HepG2 (cell line): Measurements from ENCODE around the gene IBA57. TPM values are rescaled to one million over a fixed set of nuclear protein-coding genes. Genes with fewer than 3 reads are reported as not detected.

ENCODE experiments used
- ATAC-seq: fragments of 200-7000 bp; cut with Tn5 transposase; 3 replicates; pipeline ENCODE4 v1.9.1; 2020; ENCODE audit warnings: mild to moderate bottlenecking, moderate library complexity
- BruUV-seq: library from RNA; stranded (reverse); fragments of 400-500 nt; replicated peaks from 2 replicates; lab custom pipeline; 2021; lab: Mats Ljungman, UMichigan
- CTCF ChIA-PET: fragments of 300-600 bp; formaldehyde crosslinking; extraction: SDS; loops from one replicate; lab custom pipeline; 2021; ENCODE audit warnings: low total read pairs, inconsistent platforms, low intra/inter-chr PET ratio; lab: Yijun Ruan, JAX
- POLR2A ChIA-PET: fragments of 350-600 bp; sonication (Branson Sonifier 250); formaldehyde crosslinking; loops from one replicate; lab custom pipeline; 2020; ENCODE audit warnings: antibody characterized with exemption, inconsistent platforms; lab: Yijun Ruan, JAX
- DNase-seq: peaks from one replicate; pipeline ENCODE4 v3.0.0-alpha.2; 2015; ENCODE audit warnings: low spot score
- FAIRE-seq: peaks from 3 replicates; lab custom pipeline; 2011; peaks lifted over from hg19 to GRCh38; lab: Jason Lieb, UNC
- H2AFZ ChIP-seq: one replicate; pipeline ENCODE4 v1.6.1; 2011; ENCODE audit warnings: low read length, inconsistent platforms
- H3K27ac ChIP-seq: fragments of 300-600 bp; 3 replicates; pipeline ENCODE4 v1.8.0; 2011; ENCODE audit warnings: mixed run types, mild to moderate bottlenecking, mixed read lengths, low read length, inconsistent platforms; ENCODE audit not compliant: insufficient read depth; ENCODE audit errors: extremely low read length
- H3K27me3 ChIP-seq, 2 experiments: fragments of 200-600 bp in 1 of 2; 2 replicates in 1 of 2; 3 replicates in 1 of 2; pipeline versions ENCODE4 v1.6.0 to v1.8.0; 2011; ENCODE audit warnings: low read length in 2 of 2, mild to moderate bottlenecking in 2 of 2, moderate library complexity in 2 of 2, inconsistent platforms in 1 of 2; ENCODE audit not compliant: insufficient read depth in 2 of 2, control insufficient read depth in 1 of 2
- H3K36me3 ChIP-seq, 2 experiments: fragments of 200-600 bp in 1 of 2; replicated peaks in 1 of 2; 2 replicates in 1 of 2; 3 replicates in 1 of 2; pipeline versions ENCODE4 v1.5.1 to v1.8.0; 2011; ENCODE audit warnings: low read length in 2 of 2, inconsistent platforms in 1 of 2; ENCODE audit not compliant: insufficient read depth in 2 of 2, control insufficient read depth in 1 of 2
- H3K4me1 ChIP-seq: 2 replicates; pipeline ENCODE4 v1.5.1; 2012; ENCODE audit warnings: low read length, inconsistent platforms; ENCODE audit not compliant: insufficient read depth
- H3K4me2 ChIP-seq: 2 replicates; pipeline ENCODE4 v1.6.0; 2011; ENCODE audit warnings: low read depth, low read length, inconsistent platforms
- H3K4me3 ChIP-seq, 3 experiments: fragments of 200-600 bp in 1 of 3; sonication (generic), shearing (Covaris generic) in 1 of 3; replicated peaks in 1 of 3; 2 replicates each; pipeline ENCODE4 v1.5.1; 2011 to 2016; ENCODE audit warnings: low read length in 3 of 3, inconsistent platforms in 2 of 3, low read depth in 2 of 3, mild to moderate bottlenecking in 2 of 3, control low read depth in 1 of 3, mixed read lengths in 1 of 3; ENCODE audit not compliant: insufficient read depth in 1 of 3
- H3K79me2 ChIP-seq: one replicate; pipeline ENCODE4 v1.6.1; 2011; ENCODE audit warnings: low read length, inconsistent platforms; ENCODE audit not compliant: insufficient read depth
- H3K9ac ChIP-seq: 2 replicates; pipeline ENCODE4 v1.6.0; 2011; ENCODE audit warnings: mild to moderate bottlenecking, low read depth, low read length, inconsistent platforms; ENCODE audit not compliant: insufficient read depth
- H3K9me3 ChIP-seq: 2 replicates; pipeline ENCODE4 v1.5.1; 2012; ENCODE audit warnings: mild to moderate bottlenecking, low read length
- H4K20me1 ChIP-seq: 2 replicates; pipeline ENCODE4 v1.6.0; 2011; ENCODE audit warnings: inconsistent platforms, mild to moderate bottlenecking, low read length, moderate library complexity; ENCODE audit not compliant: insufficient read depth
- CAMTA2 ChIP-seq: sonication (generic); formaldehyde crosslinking; IDR thresholded peaks from 2 replicates; pipeline ENCODE4 v1.4.0; 2020; ENCODE audit warnings: mild to moderate bottlenecking, missing genetic modification reagents, borderline replicate concordance
- EED ChIP-seq: sonication (generic); formaldehyde crosslinking; IDR thresholded peaks from 2 replicates; pipeline ENCODE4 v1.5.0; 2020; ENCODE audit warnings: mild to moderate bottlenecking, missing genetic modification reagents
- MAFK ChIP-seq, 2 experiments: IDR thresholded peaks in 1 of 2; conservative IDR thresholded peaks in 1 of 2; 2 replicates each; pipeline ENCODE4 v1.6.1; 2011; ENCODE audit warnings: improper control_type of control experiment in 2 of 2, low read length in 2 of 2
- PAXIP1 ChIP-seq: sonication (generic); formaldehyde crosslinking; conservative IDR thresholded peaks from 2 replicates; pipeline ENCODE4 v1.4.0; 2020; ENCODE audit warnings: mild to moderate bottlenecking, missing genetic modification reagents, moderate library complexity
- RFX3 ChIP-seq: IDR thresholded peaks from 2 replicates; pipeline ENCODE4 v1.6.1; 2016; ENCODE audit warnings: missing biosample characterization, missing genetic modification reagents
- SOX6 ChIP-seq, 2 experiments: fragments of 450-650 bp in 1 of 2; sonication (generic) in 1 of 2; formaldehyde crosslinking in 1 of 2; IDR thresholded peaks; 2 replicates each; pipeline versions ENCODE4 v1.4.0 to v1.6.1; 2017 to 2020; ENCODE audit warnings: antibody characterized with exemption in 1 of 2, mild to moderate bottlenecking in 1 of 2, missing genetic modification reagents in 1 of 2
- SP5 ChIP-seq: IDR thresholded peaks from 2 replicates; pipeline ENCODE4 v1.6.1; 2016; ENCODE audit warnings: low read depth, borderline replicate concordance
- SRY ChIP-seq: sonication (generic); formaldehyde crosslinking; IDR thresholded peaks from 2 replicates; pipeline ENCODE4 v1.8.0; 2022; ENCODE audit warnings: mild to moderate bottlenecking, missing genetic modification reagents
- UBTF ChIP-seq: sonication (generic); formaldehyde crosslinking; IDR thresholded peaks from 2 replicates; pipeline ENCODE4 v1.4.0; 2020; ENCODE audit warnings: mild to moderate bottlenecking, missing genetic modification reagents
- ZBTB7B ChIP-seq: sonication (generic); formaldehyde crosslinking; IDR thresholded peaks from 2 replicates; pipeline ENCODE4 v1.4.0; 2020; ENCODE audit warnings: missing genetic modification reagents
- ZFY ChIP-seq: sonication (generic); formaldehyde crosslinking; IDR thresholded peaks from 2 replicates; pipeline ENCODE4 v1.4.0; 2020; ENCODE audit warnings: missing genetic modification reagents
- ZNF451 ChIP-seq: sonication (generic); formaldehyde crosslinking; IDR thresholded peaks from 2 replicates; pipeline ENCODE4 v1.5.0; 2020; ENCODE audit warnings: mild to moderate bottlenecking, missing genetic modification reagents
- ZNF547 ChIP-seq: sonication (generic); formaldehyde crosslinking; IDR thresholded peaks from 2 replicates; pipeline ENCODE4 v1.5.1; 2020; ENCODE audit warnings: mild to moderate bottlenecking, missing genetic modification reagents
- ZNF770 ChIP-seq: sonication (generic); formaldehyde crosslinking; IDR thresholded peaks from 2 replicates; pipeline ENCODE4 v1.5.0; 2020; ENCODE audit warnings: mild to moderate bottlenecking, missing genetic modification reagents
- ZSCAN31 ChIP-seq: sonication (generic); formaldehyde crosslinking; IDR thresholded peaks from 2 replicates; pipeline ENCODE4 v1.5.0; 2020; ENCODE audit warnings: low read depth, mild to moderate bottlenecking, missing genetic modification reagents
- WGBS: methylation state at CpG from one replicate; pipeline ENCODE4 v1.1.6; 2017; ENCODE audit warnings: low lambda C conversion rate; 5-methylcytosine and 5-hydroxymethylcytosine counted together
- in situ Hi-C: cut with HindIII; loops from 2 replicates; pipeline ENCODE4 v1.10.0; 2017; ENCODE audit warnings: low pct_unique_long_range_greater_than_20kb; ENCODE audit not compliant: extremely low pct_ligation_motif_present
- intact Hi-C: fragments of 100-400 bp; cut with micrococcal nuclease; formaldehyde crosslinking; loops from one replicate; pipeline ENCODE4 v1.10.0; 2022; ENCODE audit not compliant: unreplicated experiment
- polyA plus RNA-seq, 8 experiments: library from polyadenylated mRNA; depleted of rRNA in 3 of 8; stranded (reverse) in 7 of 8; unstranded in 1 of 8; fragments of >200 nt; fragmentation: Illumina TruSeq in 4 of 8; extraction: Trizol in 4 of 8; gene quantifications; 2 replicates each; pipeline versions ENCODE4 v1.2.1 to v1.2.3, GENCODE V29; 2011 to 2016; ENCODE audit warnings: low read depth in 4 of 8, missing spikeins in 1 of 8, mixed read lengths in 1 of 8; ENCODE audit not compliant: insufficient read depth in 1 of 8
- total RNA-seq, 5 experiments: library from RNA; depleted of rRNA; stranded (reverse); fragments of >200 nt; fragmentation: Illumina TruSeq; extraction: Trizol; gene quantifications; 2 replicates each; pipeline ENCODE4 v1.2.3, GENCODE V29; 2016; ENCODE audit warnings: low read depth in 1 of 5

Gene IBA57
- total and polyA plus RNA-seq, 2 of the 13 experiments (the other 11 are each of a cell fraction or from before 2014, with no cell fraction given) = 2.3 to 10.2 TPM

GRCh38 chr1:228150461-228151179 is 15.0 kb upstream of the IBA57 start:
- peak; percentile 72 for ATAC-seq
- no TSS peak for BruUV-seq
- H3K36me3 ChIP-seq = peaks cover 2 to 12% of the 10 kb centered on the region in 2 experiments; a peak in 3 of 5 replicates
- ChIA-PET POLR2A (interaction anchor here (1.0 to 7.9 kb wide), 5 partner anchors 9 to 40 kb away, joined by 3 to 72 read pairs (median 11); partner anchors contain the start of genes GUK1 and IBA57), CTCF (no interaction called here)
- no peak overlapping the region for H2AFZ ChIP-seq
- peak; percentile 41 for DNase-seq
- H4K20me1 ChIP-seq = 0 out of 2 replicates have a peak, but pooled peaks cover 6% of the 10 kb centered on the region
- in situ Hi-C loops (no loop called here), intact Hi-C loops (no loop called here)
- H3K79me2 ChIP-seq = peaks cover 15% of the 10 kb centered on the region
- H3K4me2 ChIP-seq = peak overlapping the region; percentile 96
- H3K27me3 ChIP-seq = no peaks in the 10 kb centered on the region
- peak overlapping the region; percentile 77 for H3K9ac ChIP-seq
- H3K4me1 ChIP-seq = peaks cover 34% of the 10 kb centered on the region
- H3K27ac ChIP-seq = peak overlapping the region; percentile 73
- 0% methylated on average over 4 of the region's 17 CpGs for WGBS
- no peak for FAIRE-seq
- no peaks in the 10 kb centered on the region for H3K9me3 ChIP-seq
- H3K4me3 ChIP-seq = peak overlapping the region; percentile 54 to 78 (median 63)
- TF ChIP-seq ZFY (CRISPR knock-in tag) (peak; percentile 64), RFX3 (CRISPR knock-in tag) (no peak), ZNF451 (peak; percentile 72; the same call in 1 of the 2 replicates), ZNF770 (CRISPR knock-in tag) (0 out of 2 replicates have a peak, but pooled peaks have one; percentile 17), SP5 (CRISPR knock-in tag) (peak; percentile 48; the same call in 1 of the 2 replicates), ZBTB7B (CRISPR knock-in tag) (peak; percentile 68; the same call in 1 of the 2 replicates), SRY (no peak), MAFK (conservative IDR thresholded peaks at IDR 0.05 in 1 of 2, IDR thresholded peaks at IDR 0.05 in 1 of 2; ENCODE audit: low read length in 2 of 2) (no peak), SOX6 (IDR thresholded peaks at IDR 0.05) (no peak), SOX6 (CRISPR knock-in tag; IDR thresholded peaks at IDR 0.05) (0 out of 2 replicates have a peak, but pooled peaks have one; percentile 7), PAXIP1 (CRISPR knock-in tag) (peak; percentile 75), CAMTA2 (no peak), EED (0 out of 2 replicates have a peak, but pooled peaks have one; percentile 42), ZNF547 (no peak), ZSCAN31 (CRISPR knock-in tag) (peak; percentile 64), UBTF (CRISPR knock-in tag) (peak; percentile 10; the same call in 1 of the 2 replicates)
